22Rv1 (cell line): ENCODE results near the gene HCAR2.

Experiments
- ZFX ChIP-seq: fragments of 450-650 bp; IDR thresholded peaks from 2 replicates; pipeline ENCODE4 v1.6.1; 2017; ENCODE audit warnings: antibody characterized with exemption, borderline replicate concordance
- TF ChIP-seq, protein P1 (sequence below): fragments of 450-650 bp; IDR thresholded peaks from 2 replicates; pipeline ENCODE4 v1.5.1; 2017; ENCODE audit warnings: mild to moderate bottlenecking

DNA sequence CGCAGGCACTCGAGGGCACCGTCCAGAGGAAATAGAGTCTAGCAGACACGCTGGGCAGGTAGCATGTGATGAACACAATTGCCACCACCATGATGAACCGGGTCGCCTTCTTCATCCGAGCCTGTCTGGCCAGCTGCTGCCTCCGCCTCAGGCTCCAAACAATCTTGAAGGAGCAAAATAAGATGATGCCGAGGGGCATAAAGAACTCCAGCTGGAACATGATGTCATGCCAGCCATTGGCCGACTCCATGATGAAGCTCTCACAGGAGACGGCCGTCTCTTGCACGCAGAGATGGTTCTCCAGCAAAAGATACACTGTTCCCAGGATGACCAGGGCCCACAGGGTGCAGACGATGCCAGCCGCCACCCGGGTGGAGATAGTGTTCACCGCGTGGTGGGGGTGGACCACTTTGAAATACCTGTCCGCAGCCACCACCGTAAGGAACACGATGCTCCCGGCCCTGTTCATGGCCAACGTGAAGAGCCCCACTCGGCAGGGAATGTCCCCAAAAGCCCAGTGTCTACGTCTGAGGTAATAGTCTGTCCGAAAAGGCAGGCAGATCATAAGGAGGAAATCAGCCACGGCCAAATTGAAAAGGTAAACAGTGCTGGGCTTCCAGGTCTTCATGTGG, 26.5 kb upstream of the HCAR2 start:
- TF ChIP-seq, protein P1, sequence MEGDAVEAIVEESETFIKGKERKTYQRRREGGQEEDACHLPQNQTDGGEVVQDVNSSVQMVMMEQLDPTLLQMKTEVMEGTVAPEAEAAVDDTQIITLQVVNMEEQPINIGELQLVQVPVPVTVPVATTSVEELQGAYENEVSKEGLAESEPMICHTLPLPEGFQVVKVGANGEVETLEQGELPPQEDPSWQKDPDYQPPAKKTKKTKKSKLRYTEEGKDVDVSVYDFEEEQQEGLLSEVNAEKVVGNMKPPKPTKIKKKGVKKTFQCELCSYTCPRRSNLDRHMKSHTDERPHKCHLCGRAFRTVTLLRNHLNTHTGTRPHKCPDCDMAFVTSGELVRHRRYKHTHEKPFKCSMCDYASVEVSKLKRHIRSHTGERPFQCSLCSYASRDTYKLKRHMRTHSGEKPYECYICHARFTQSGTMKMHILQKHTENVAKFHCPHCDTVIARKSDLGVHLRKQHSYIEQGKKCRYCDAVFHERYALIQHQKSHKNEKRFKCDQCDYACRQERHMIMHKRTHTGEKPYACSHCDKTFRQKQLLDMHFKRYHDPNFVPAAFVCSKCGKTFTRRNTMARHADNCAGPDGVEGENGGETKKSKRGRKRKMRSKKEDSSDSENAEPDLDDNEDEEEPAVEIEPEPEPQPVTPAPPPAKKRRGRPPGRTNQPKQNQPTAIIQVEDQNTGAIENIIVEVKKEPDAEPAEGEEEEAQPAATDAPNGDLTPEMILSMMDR: no peak
- no peak for TF ChIP-seq ZFX
